Measurements from ENCODE around the gene MVP.
"Not testable (repeated sequence)": the region's sequence is repeated elsewhere in the genome, so short reads cannot be mapped to it uniquely, and the experiment has no call there.

Gene MVP

GRCh38 chr16:29844575-29845331, 24.5 kb downstream of the MVP start:
- DNase-seq: no peak

GRCh38 chr16:29845656-29846055, 25.4 kb downstream of the MVP start:
- no peak for DNase-seq

GRCh38 chr16:29848420-29849297, 28.4 kb downstream of the MVP start:
- peak; percentile 85 for DNase-seq

GRCh38 chr16:29849505-29849904, 29.2 kb downstream of the MVP start:
- DNase-seq: no peak

GRCh38 chr16:29850998-29851397, 30.7 kb downstream of the MVP start:
- DNase-seq: no peak

GRCh38 chr16:29852654-29853053, 32.4 kb downstream of the MVP start:
- no peak for DNase-seq

- no peak for DNase-seq
Observed at GRCh38 chr16:29854520-29855100, 34.3 kb downstream of the MVP start.

GRCh38 chr16:29857133-29857760, 37.0 kb downstream of the MVP start:
- no peak for DNase-seq

GRCh38 chr16:29858149-29858849, 38.0 kb downstream of the MVP start:
- DNase-seq: no peak

- DNase-seq: no peak
Observed at GRCh38 chr16:29858974-29859373, 38.7 kb downstream of the MVP start.

GRCh38 chr16:29860218-29860617, 40.0 kb downstream of the MVP start:
- DNase-seq: no peak

GRCh38 chr16:29862383-29862883, 42.2 kb downstream of the MVP start:
- no peak for DNase-seq

- peak; percentile 90 for DNase-seq
Observed at GRCh38 chr16:29862884-29863668, 42.8 kb downstream of the MVP start, which contains the start of gene CDIPT. TSS of gene CDIPT (minus strand) at chr16:29863226. CDS start at chr16:29862857, 369 bp downstream.

- no peak for DNase-seq
Observed at GRCh38 chr16:29863669-29863984, 43.4 kb downstream of the MVP start.

- DNase-seq: no peak
Observed at GRCh38 chr16:29864205-29864604, 43.9 kb downstream of the MVP start.

- no peak for DNase-seq
Observed at GRCh38 chr16:29868396-29869009, 48.2 kb downstream of the MVP start.

GRCh38 chr16:29869067-29869466, 48.8 kb downstream of the MVP start:
- DNase-seq: not testable (repeated sequence)

- DNase-seq: no peak
Observed at GRCh38 chr16:29871822-29872546, 51.7 kb downstream of the MVP start.

GRCh38 chr16:29873319-29873718, 53.1 kb downstream of the MVP start:
- no peak for DNase-seq

- no peak for DNase-seq
Observed at GRCh38 chr16:29875206-29875605, 54.9 kb downstream of the MVP start.

Measured in stimulated activated CD4-positive, alpha-beta T cell treated with anti-CD3 and anti-CD28 coated beads, Interleukin-12 subunit alpha, Interleukin-12 subunit beta, amount 100 ng/mL, for 4 hours (primary cell).